Breast epithelium (tissue), 4 donors: ENCODE measurements around the gene ME3. TPM values are rescaled to one million over a fixed set of nuclear protein-coding genes. Genes with fewer than 3 reads are reported as not detected.

Source experiments
- DNase-seq, 2 donors: peaks; one replicate each; pipeline ENCODE4 v3.0.0-alpha.2; 2019; ENCODE audit warnings: low spot score in 2 of 2
- H3K27ac ChIP-seq, 2 donors: fragments of 200-600 bp; sonication (generic) in 1 of 2; one replicate each; pipeline ENCODE4 v1.5.1; 2016 to 2019; ENCODE audit warnings: mild to moderate bottlenecking in 1 of 2
- H3K27me3 ChIP-seq, 2 donors: fragments of 200-600 bp; sonication (generic) in 1 of 2; one replicate each; pipeline versions ENCODE4 v1.5.1 to v1.6.0; 2017 to 2019; ENCODE audit warnings: control low read depth in 1 of 2, mild to moderate bottlenecking in 1 of 2
- H3K36me3 ChIP-seq: fragments of 200-600 bp; one replicate; pipeline ENCODE4 v1.5.1; 2019
- H3K4me1 ChIP-seq, 2 donors: fragments of 200-600 bp; sonication (generic); one replicate each; pipeline ENCODE4 v1.5.1; 2016 to 2019; ENCODE audit warnings: control low read depth in 1 of 2
- H3K4me3 ChIP-seq, 3 donors: fragments of 200-600 bp; sonication (generic); 1 replicate in 2 of 3; 2 replicates in 1 of 3; pipeline ENCODE4 v1.5.1; 2016 to 2019; ENCODE audit warnings: mild to moderate bottlenecking in 3 of 3, moderate library complexity in 2 of 3
- H3K9me3 ChIP-seq, 2 donors: fragments of 200-600 bp; sonication (generic) in 1 of 2; one replicate each; pipeline ENCODE4 v1.5.1; 2016 to 2019; ENCODE audit warnings: control low read depth in 1 of 2
- CTCF ChIP-seq, 3 donors: fragments of 450-650 bp; IDR thresholded peaks; one replicate each; pipeline ENCODE4 v1.5.1; 2016 to 2017; ENCODE audit warnings: antibody characterized with exemption in 3 of 3, mild to moderate bottlenecking in 3 of 3, moderate library complexity in 3 of 3
- POLR2A ChIP-seq: fragments of 450-650 bp; IDR thresholded peaks from one replicate; pipeline ENCODE4 v1.6.1; 2016; ENCODE audit warnings: antibody characterized with exemption, mild to moderate bottlenecking, moderate library complexity
- POLR2AphosphoS5 ChIP-seq, 3 donors: sonication (generic); formaldehyde crosslinking; IDR thresholded peaks; one replicate each; pipeline ENCODE4 v1.6.1; 2017; ENCODE audit warnings: antibody characterized with exemption in 3 of 3
- intact Hi-C: fragments of 100-400 bp; cut with DNase I; formaldehyde crosslinking; loops from one replicate; pipeline ENCODE4 v1.15.1; 2023; ENCODE audit warnings: low total_unique reads
- total RNA-seq, 3 donors: library from RNA; depleted of rRNA; stranded (reverse); fragments of >200 nt; gene quantifications; one replicate each; pipeline ENCODE4 v1.1.0, GENCODE V29; 2016

The ME3 gene
- total RNA-seq, 3 donors from 2014 or later = 53.0 to 68.5 (median 56.3) TPM

- no peaks in the 10 kb centered on the region for H3K36me3 ChIP-seq
- H3K27me3 ChIP-seq = no peaks in the 10 kb centered on the region
- no peak overlapping the region for H3K27ac ChIP-seq
- H3K4me3 ChIP-seq = no peak overlapping the region
- TF ChIP-seq CTCF (IDR thresholded peaks at IDR 0.05) = no peak
- no peak for TF ChIP-seq POLR2AphosphoS5 (IDR thresholded peaks at IDR 0.05)
- no peak for TF ChIP-seq POLR2A
- H3K4me1 ChIP-seq = peaks cover 0 to under 1% of the 10 kb centered on the region in 2 donors
- no peak for DNase-seq
- H3K9me3 ChIP-seq = no peaks in the 10 kb centered on the region
- intact Hi-C loops = loop anchor here (10.0 kb wide), 1 partner anchor 361 kb away; no protein-coding TSS in a partner anchor
Measured at GRCh38 chr11:86453290-86454030, 219.0 kb downstream of the ME3 start.

GRCh38 chr11:86449993-86450629 is 222.3 kb downstream of the ME3 start:
- Histone ChIP-seq H3K9me3 (no peaks in the 10 kb centered on the region), H3K4me3 (no peak overlapping the region), H3K27me3 (no peaks in the 10 kb centered on the region), H3K36me3 (no peaks in the 10 kb centered on the region), H3K4me1 (no peaks in the 10 kb centered on the region), H3K27ac (no peak overlapping the region)
- intact Hi-C loops = loop anchor here (10.0 kb wide), 1 partner anchor 365 kb away; no protein-coding TSS in a partner anchor
- TF ChIP-seq POLR2AphosphoS5 (IDR thresholded peaks at IDR 0.05) = no peak
- TF ChIP-seq CTCF (IDR thresholded peaks at IDR 0.05) = no peak
- no peak for TF ChIP-seq POLR2A
- DNase-seq = no peak

GRCh38 chr11:86447763-86448480 is 224.5 kb downstream of the ME3 start:
- Histone ChIP-seq H3K9me3 (no peaks in the 10 kb centered on the region), H3K4me3 (no peak overlapping the region), H3K4me1 (no peaks in the 10 kb centered on the region), H3K36me3 (no peaks in the 10 kb centered on the region), H3K27me3 (no peaks in the 10 kb centered on the region), H3K27ac (no peak overlapping the region)
- no peak for TF ChIP-seq POLR2AphosphoS5 (IDR thresholded peaks at IDR 0.05)
- no peak for TF ChIP-seq POLR2A
- no peak for TF ChIP-seq CTCF (IDR thresholded peaks at IDR 0.05)
- intact Hi-C loops = no loop called here
- DNase-seq = no peak

- TF ChIP-seq CTCF (IDR thresholded peaks at IDR 0.05) (no peak), POLR2AphosphoS5 (IDR thresholded peaks at IDR 0.05) (no peak), POLR2A (no peak)
- intact Hi-C loops = no loop called here
- no peaks in the 10 kb centered on the region for H3K36me3 ChIP-seq
Measured at GRCh38 chr11:86446924-86447285, 225.5 kb downstream of the ME3 start.

More at GRCh38 chr11:86446924-86447285, 225.5 kb downstream of the ME3 start:
- H3K9me3 ChIP-seq = no peaks in the 10 kb centered on the region
- no peaks in the 10 kb centered on the region for H3K4me1 ChIP-seq
- no peak for DNase-seq
- no peaks in the 10 kb centered on the region for H3K27me3 ChIP-seq
- H3K27ac ChIP-seq = no peak overlapping the region
- no peak overlapping the region for H3K4me3 ChIP-seq
